ENCODE measurements around the gene TMCO6.

GRCh38 chr5:140595538-140596300 lies 43.5 kb upstream of the TMCO6 start:
- TF ChIP-seq POLR2AphosphoS5 (IDR thresholded peaks at IDR 0.05; ENCODE audit: low read depth, low read length): no peak
- TF ChIP-seq POLR2A (IDR thresholded peaks at IDR 0.05; ENCODE audit: low read depth, low read length): no peak
- no peak for TF ChIP-seq PAX5 (IDR thresholded peaks at IDR 0.05; ENCODE audit: insufficient read depth, low read length, severe bottlenecking)
- no peak for TF ChIP-seq SPI1 (IDR thresholded peaks at IDR 0.05; ENCODE audit: low read depth, low read length)
